NCI-H524 treated with DMSO at 0.1 percent for 48 hours (cell line): ENCODE measurements around the gene CDC42EP2.
"Not testable (repeated sequence)": the region's sequence is repeated elsewhere in the genome, so short reads cannot be mapped to it uniquely, and the experiment has no call there.

Experiments used
- DNase-seq: peaks from one replicate; lab custom pipeline; 2025; lab: John Stamatoyannopoulos, UW

Gene CDC42EP2

DNA sequence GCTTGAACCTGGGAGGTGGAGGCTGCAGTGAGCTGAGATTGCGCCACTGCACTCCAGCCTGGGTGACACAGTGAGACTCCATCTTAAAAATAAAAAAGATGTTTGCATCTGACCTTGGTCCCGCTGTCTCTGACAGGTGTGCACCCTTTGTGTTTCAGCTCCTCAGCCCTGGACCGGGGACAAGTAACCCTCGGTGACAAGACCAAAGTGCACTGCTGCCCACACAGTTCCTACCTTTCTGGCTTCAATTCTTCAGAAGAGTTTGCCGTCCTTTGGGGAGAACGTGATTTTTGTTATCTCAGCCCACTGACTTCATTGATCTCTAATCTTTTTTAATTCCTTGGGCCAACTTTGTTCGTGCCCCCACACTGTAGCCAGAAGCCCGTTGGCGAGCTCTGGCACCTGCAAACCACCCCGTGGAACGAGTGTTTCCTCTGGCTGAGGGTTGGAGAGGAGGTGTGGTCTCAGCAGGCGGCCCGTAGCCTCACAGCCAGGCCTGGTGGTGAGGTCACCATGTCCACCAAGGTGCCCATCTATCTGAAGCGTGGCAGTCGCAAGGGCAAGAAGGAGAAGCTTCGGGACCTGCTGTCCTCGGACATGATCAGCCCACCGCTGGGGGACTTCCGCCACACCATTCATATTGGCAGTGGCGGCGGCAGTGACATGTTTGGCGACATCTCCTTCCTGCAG is 5.9 kb downstream of the CDC42EP2 start:
- no peak for DNase-seq

DNA sequence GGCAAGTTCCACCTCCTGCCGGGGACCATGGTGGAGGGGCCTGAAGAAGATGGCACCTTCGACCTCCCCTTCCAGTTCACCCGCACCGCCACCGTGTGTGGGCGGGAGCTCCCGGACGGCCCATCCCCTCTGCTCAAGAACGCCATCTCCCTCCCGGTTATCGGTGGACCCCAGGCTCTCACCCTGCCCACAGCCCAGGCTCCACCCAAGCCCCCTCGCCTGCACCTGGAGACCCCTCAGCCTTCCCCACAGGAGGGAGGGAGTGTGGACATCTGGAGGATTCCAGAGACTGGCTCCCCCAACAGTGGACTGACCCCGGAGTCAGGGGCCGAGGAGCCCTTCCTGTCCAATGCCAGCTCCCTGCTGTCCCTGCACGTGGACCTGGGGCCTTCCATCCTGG is 6.4 kb downstream of the CDC42EP2 start:
- no peak for DNase-seq

GRCh38 chr11:65321828-65322485 is 7.3 kb downstream of the CDC42EP2 start:
- no peak for DNase-seq

- no peak for DNase-seq
These were observed 9.1 kb downstream of the CDC42EP2 start for GRCh38 chr11:65323813-65324212.

- no peak for DNase-seq
These were observed 10.8 kb downstream of the CDC42EP2 start for GRCh38 chr11:65325435-65325834.

DNA sequence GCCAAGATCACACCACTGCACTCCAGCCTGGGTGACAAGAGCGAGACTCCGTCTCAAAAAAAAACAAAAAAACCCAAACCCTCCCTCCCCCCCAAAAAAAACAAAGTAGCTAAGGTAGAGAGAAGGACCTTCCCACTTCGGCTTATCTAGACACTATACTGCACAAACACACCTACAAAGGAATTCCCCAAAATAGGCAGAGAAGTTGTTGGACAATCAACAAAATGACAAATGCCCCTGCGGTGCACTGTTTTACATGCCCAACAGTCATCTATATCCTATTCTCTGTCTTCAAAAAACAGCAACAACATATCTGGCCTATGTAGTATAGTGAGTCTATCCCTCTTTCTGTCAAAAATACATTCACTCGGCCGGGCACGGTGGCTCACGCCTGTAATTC is 12.4 kb downstream of the CDC42EP2 start:
- DNase-seq: no peak

- DNase-seq: no peak
These were observed 14.8 kb downstream of the CDC42EP2 start for GRCh38 chr11:65329478-65329877.

DNA sequence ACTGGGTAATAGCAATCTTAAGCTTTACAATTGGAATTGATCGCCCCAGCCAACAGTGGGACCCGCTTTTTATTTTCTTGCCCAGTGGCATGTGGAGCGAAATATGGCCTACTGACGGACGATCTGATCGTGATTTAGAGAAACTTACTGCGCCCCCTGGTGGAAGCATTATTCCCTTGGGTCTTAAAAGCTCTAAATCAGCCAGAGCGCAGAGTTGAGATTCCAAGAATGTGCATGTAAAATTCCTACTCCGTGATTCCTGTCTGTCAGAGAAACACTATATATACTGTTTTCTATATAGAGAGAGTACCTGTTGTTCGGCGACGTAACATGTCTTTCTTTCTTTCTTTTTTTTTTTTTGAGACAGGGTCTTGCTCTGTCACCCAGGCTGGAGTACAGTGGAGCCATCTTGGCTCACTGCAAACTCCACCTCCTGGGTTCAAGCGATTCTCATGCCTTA is 15.3 kb downstream of the CDC42EP2 start:
- peak; percentile 11 for DNase-seq

- DNase-seq: no peak
These were observed 15.9 kb downstream of the CDC42EP2 start for GRCh38 chr11:65330544-65330943.

GRCh38 chr11:65332591-65332990 is 17.9 kb downstream of the CDC42EP2 start:
- not testable (repeated sequence) for DNase-seq

DNA sequence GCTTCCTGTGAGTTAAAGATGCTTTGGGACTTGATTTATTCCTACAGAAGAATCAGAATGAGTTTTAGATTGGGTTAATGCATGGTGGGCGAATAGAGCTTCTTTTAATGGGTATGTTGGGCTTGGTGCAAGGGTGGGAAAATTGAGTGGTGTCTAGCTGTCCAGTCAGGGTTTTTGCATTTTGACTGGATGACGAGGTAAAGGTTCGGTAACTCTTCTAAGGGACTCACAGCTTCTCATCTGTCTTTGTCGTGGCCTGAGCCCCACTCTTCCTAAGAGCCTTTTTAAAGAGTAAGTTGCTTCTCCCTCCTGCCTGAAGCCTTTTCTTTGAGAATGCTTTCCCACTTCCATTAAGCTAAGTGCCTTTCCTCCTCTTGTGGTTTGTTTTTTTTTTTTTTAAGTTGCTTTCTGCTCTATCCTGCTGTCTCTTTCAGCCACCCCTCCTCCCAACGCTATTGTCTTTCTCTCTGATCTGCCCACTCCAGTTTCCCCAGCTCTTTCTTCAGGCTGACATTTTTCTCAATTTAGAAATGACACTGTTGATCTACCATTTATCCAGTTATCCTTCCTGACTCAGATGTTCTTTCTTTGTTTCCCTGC is 20.1 kb downstream of the CDC42EP2 start:
- DNase-seq: no peak

DNA sequence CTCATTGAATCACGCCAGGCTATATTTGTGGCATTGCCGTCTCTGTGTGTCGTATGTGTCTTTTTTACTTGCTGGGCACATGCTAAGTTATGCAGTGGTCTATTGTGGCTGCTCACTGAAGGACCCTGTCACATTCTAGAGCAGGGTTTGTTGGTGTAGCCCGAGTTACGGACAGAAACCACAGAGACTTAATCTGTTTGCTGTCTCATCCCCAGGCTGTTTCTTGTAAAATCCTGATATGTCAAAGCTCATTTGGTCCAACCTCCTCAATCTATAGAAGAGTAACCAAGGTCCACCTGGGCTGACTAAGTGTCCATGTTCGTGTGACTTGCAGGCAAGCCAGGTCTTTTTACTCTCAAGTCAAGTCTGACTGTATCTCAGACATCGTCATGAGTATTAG is 24.0 kb downstream of the CDC42EP2 start:
- no peak for DNase-seq

- DNase-seq: no peak
These were observed 25.6 kb downstream of the CDC42EP2 start for GRCh38 chr11:65340226-65340625.

GRCh38 chr11:65341856-65342255 is 27.2 kb downstream of the CDC42EP2 start:
- DNase-seq: no peak

GRCh38 chr11:65351511-65351910 is 36.8 kb downstream of the CDC42EP2 start:
- DNase-seq: no peak

GRCh38 chr11:65352783-65353182 is 38.1 kb downstream of the CDC42EP2 start:
- no peak for DNase-seq

DNA sequence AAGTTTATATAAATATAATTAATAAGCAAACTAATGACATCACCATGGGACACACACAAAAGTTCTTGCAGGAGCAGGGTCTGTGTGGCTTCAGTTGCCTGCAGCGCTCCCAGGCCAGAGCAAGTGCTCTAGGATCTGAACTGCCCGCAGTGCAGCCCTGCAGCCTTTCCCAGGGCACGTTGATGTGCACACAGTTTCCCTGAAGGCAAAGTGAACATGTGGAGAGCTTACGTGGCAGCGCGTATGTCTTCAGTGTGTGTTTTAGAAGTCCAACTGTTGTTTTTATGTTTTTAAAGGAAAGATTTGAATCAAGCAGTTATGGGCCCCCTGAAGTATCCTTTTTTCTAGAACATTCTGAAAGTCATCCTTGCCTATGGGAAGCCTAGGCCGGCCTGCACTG is 38.7 kb downstream of the CDC42EP2 start:
- DNase-seq: no peak

GRCh38 chr11:65353900-65354264 is 39.2 kb downstream of the CDC42EP2 start:
- no peak for DNase-seq

- DNase-seq: peak; percentile 78
These were observed 39.8 kb downstream of the CDC42EP2 start, which contains the start of gene TIGD3 for GRCh38 chr11:65354265-65355012. Gene TIGD3 (plus strand): TSS chr11:65354751. CDS start chr11:65355809, 1,058 bp downstream.

- no peak for DNase-seq
These were observed 40.5 kb downstream of the CDC42EP2 start for GRCh38 chr11:65355013-65355775.

GRCh38 chr11:65355776-65356393 is 41.2 kb downstream of the CDC42EP2 start:
- DNase-seq: no peak
